ENCODE results near the gene PLCH2.

The PLCH2 gene

GRCh38 chr1:2480986-2481364, 4.9 kb downstream of the PLCH2 start:
- TF ChIP-seq CTCF (IDR thresholded peaks at IDR 0.05; ENCODE audit: low read depth, low read length, missing control alignments), result no peak
- H3K4me3 ChIP-seq (ENCODE audit: low read depth, low read length), result no peak overlapping the region
- no peak for DNase-seq (ENCODE audit: low read depth)

- TF ChIP-seq CTCF (IDR thresholded peaks at IDR 0.05; ENCODE audit: low read depth, low read length, missing control alignments), result no peak
- no peak overlapping the region for H3K4me3 ChIP-seq (ENCODE audit: low read depth, low read length)
- no peak for DNase-seq (ENCODE audit: low read depth)
These were observed 5.8 kb downstream of the PLCH2 start for GRCh38 chr1:2481885-2482284.

- TF ChIP-seq CTCF (IDR thresholded peaks at IDR 0.05; ENCODE audit: low read depth, low read length, missing control alignments), result no peak
- no peak for DNase-seq (ENCODE audit: low read depth)
- no peak overlapping the region for H3K4me3 ChIP-seq (ENCODE audit: low read depth, low read length)
These were observed 6.5 kb downstream of the PLCH2 start for GRCh38 chr1:2482588-2482987.

- no peak for TF ChIP-seq CTCF (IDR thresholded peaks at IDR 0.05; ENCODE audit: low read depth, low read length, missing control alignments)
- no peak for DNase-seq (ENCODE audit: low read depth)
- H3K4me3 ChIP-seq (ENCODE audit: low read depth, low read length), result no peak overlapping the region
These were observed 6.9 kb downstream of the PLCH2 start for GRCh38 chr1:2483026-2483425.

GRCh38 chr1:2483970-2484369, 7.9 kb downstream of the PLCH2 start:
- TF ChIP-seq CTCF (IDR thresholded peaks at IDR 0.05; ENCODE audit: low read depth, low read length, missing control alignments), result no peak
- no peak overlapping the region for H3K4me3 ChIP-seq (ENCODE audit: low read depth, low read length)

GRCh38 chr1:2486041-2486440, 10.0 kb downstream of the PLCH2 start:
- H3K4me3 ChIP-seq (ENCODE audit: low read depth, low read length), result no peak overlapping the region
- no peak for DNase-seq (ENCODE audit: low read depth)
- no peak for TF ChIP-seq CTCF (IDR thresholded peaks at IDR 0.05; ENCODE audit: low read depth, low read length, missing control alignments)

More at GRCh38 chr1:2483970-2484369, 7.9 kb downstream of the PLCH2 start:
- DNase-seq (ENCODE audit: low read depth), result no peak

GRCh38 chr1:2486558-2486957, 10.5 kb downstream of the PLCH2 start:
- no peak for DNase-seq (ENCODE audit: low read depth)
- H3K4me3 ChIP-seq (ENCODE audit: low read depth, low read length), result no peak overlapping the region
- no peak for TF ChIP-seq CTCF (IDR thresholded peaks at IDR 0.05; ENCODE audit: low read depth, low read length, missing control alignments)
